ENCODE data around the gene ERBB4.

The ERBB4 gene

GRCh38 chr2:212364112-212364985 is 174.3 kb downstream of the ERBB4 start:
- no peak for DNase-seq (ENCODE audit: low read depth in 2 of 2)

- DNase-seq (ENCODE audit: low read depth in 2 of 2): no peak
Observed at GRCh38 chr2:212361174-212361756, 177.3 kb downstream of the ERBB4 start.

- no peak for DNase-seq (ENCODE audit: low read depth in 2 of 2)
Observed at GRCh38 chr2:212360068-212360460, 178.5 kb downstream of the ERBB4 start.

- no peak for DNase-seq (ENCODE audit: low read depth in 2 of 2)
Observed at GRCh38 chr2:212359425-212360067, 179.1 kb downstream of the ERBB4 start.

- no peak for DNase-seq (ENCODE audit: low read depth in 2 of 2)
Observed at GRCh38 chr2:212357606-212358005, 181.0 kb downstream of the ERBB4 start.

- no peak for DNase-seq (ENCODE audit: low read depth in 2 of 2)
Observed at GRCh38 chr2:212354382-212354781, 184.2 kb downstream of the ERBB4 start.

- DNase-seq (ENCODE audit: low read depth in 2 of 2): no peak
Observed at GRCh38 chr2:212348501-212348900, 190.1 kb downstream of the ERBB4 start.

GRCh38 chr2:212346865-212347264 is 191.7 kb downstream of the ERBB4 start:
- DNase-seq (ENCODE audit: low read depth in 2 of 2): no peak

GRCh38 chr2:212345966-212346365 is 192.6 kb downstream of the ERBB4 start:
- no peak for DNase-seq (ENCODE audit: low read depth in 2 of 2)

GRCh38 chr2:212344131-212344530 is 194.5 kb downstream of the ERBB4 start:
- no peak for DNase-seq (ENCODE audit: low read depth in 2 of 2)

- DNase-seq (ENCODE audit: low read depth in 2 of 2): no peak
Observed at GRCh38 chr2:212343167-212343566, 195.4 kb downstream of the ERBB4 start.

- DNase-seq (ENCODE audit: low read depth in 2 of 2): no peak
Observed at GRCh38 chr2:212337486-212338343, 200.9 kb downstream of the ERBB4 start.

GRCh38 chr2:212337036-212337435 is 201.6 kb downstream of the ERBB4 start:
- no peak for DNase-seq (ENCODE audit: low read depth in 2 of 2)

- DNase-seq (ENCODE audit: low read depth in 2 of 2): no peak
Observed at GRCh38 chr2:212330263-212330662, 208.3 kb downstream of the ERBB4 start.

GRCh38 chr2:212328712-212329496 is 209.7 kb downstream of the ERBB4 start:
- no peak for DNase-seq (ENCODE audit: low read depth in 2 of 2)

- no peak for DNase-seq (ENCODE audit: low read depth in 2 of 2)
Observed at GRCh38 chr2:212328136-212328535, 210.5 kb downstream of the ERBB4 start.

- no peak for DNase-seq (ENCODE audit: low read depth in 2 of 2)
Observed at GRCh38 chr2:212327171-212327809, 211.3 kb downstream of the ERBB4 start.

- DNase-seq (ENCODE audit: low read depth in 2 of 2): no peak
Observed at GRCh38 chr2:212318636-212319035, 220.0 kb downstream of the ERBB4 start.

- DNase-seq (ENCODE audit: low read depth in 2 of 2): no peak
Observed at GRCh38 chr2:212314680-212315079, 223.9 kb downstream of the ERBB4 start.

GRCh38 chr2:212311807-212312404 is 226.7 kb downstream of the ERBB4 start:
- no peak for DNase-seq (ENCODE audit: low read depth in 2 of 2)

All from stimulated activated CD8-positive, alpha-beta memory T cell treated with anti-CD3 and anti-CD28 coated beads, Interleukin-2, amount 100 ng/mL, for 1 hour (primary cell).